Skeletal muscle tissue (tissue), 4 donors: Measurements from ENCODE around the gene CACNG7. TPM values are rescaled to one million over a fixed set of nuclear protein-coding genes. Genes with fewer than 3 reads are reported as not detected.

Source experiments
- H3K27ac ChIP-seq: one replicate; pipeline ENCODE4 v1.7.0; 2013; ENCODE audit warnings: mild to moderate bottlenecking, low read depth, low read length, inconsistent platforms
- H3K27me3 ChIP-seq, 3 donors: one replicate each; pipeline ENCODE4 v1.7.0; 2013; ENCODE audit warnings: low read length in 3 of 3; ENCODE audit not compliant: control insufficient read depth in 3 of 3, insufficient read depth in 3 of 3
- H3K36me3 ChIP-seq, 3 donors: one replicate each; pipeline ENCODE4 v1.7.0; 2013; ENCODE audit warnings: low read length in 3 of 3; ENCODE audit not compliant: control insufficient read depth in 3 of 3, insufficient read depth in 3 of 3
- H3K4me1 ChIP-seq, 3 donors: one replicate each; pipeline ENCODE4 v1.7.0; 2013; ENCODE audit warnings: low read length in 3 of 3, mild to moderate bottlenecking in 3 of 3; ENCODE audit not compliant: control insufficient read depth in 3 of 3, insufficient read depth in 3 of 3
- H3K4me3 ChIP-seq, 3 donors: one replicate each; pipeline ENCODE4 v1.7.0; 2013; ENCODE audit warnings: low read length in 3 of 3
- H3K9ac ChIP-seq, 3 donors: one replicate each; pipeline ENCODE4 v1.7.0; 2013; ENCODE audit warnings: low read length in 3 of 3, mild to moderate bottlenecking in 3 of 3, moderate library complexity in 2 of 3, low read depth in 1 of 3
- H3K9me3 ChIP-seq, 3 donors: one replicate each; pipeline ENCODE4 v1.7.0; 2013; ENCODE audit warnings: low read length in 3 of 3; ENCODE audit not compliant: control insufficient read depth in 3 of 3
- total RNA-seq: library from RNA; depleted of rRNA; stranded (reverse); fragments of >200 nt; gene quantifications from one replicate; pipeline ENCODE4 v1.2.3, GENCODE V29; 2014
- donor health status: Osteomylitis.

CACNG7 gene
- total RNA-seq, 1 donor from 2014 or later: not detected

- H3K27me3 ChIP-seq: peaks cover 61 to 72% (median 66%) of the 10 kb centered on the region in 3 donors
- no peak overlapping the region for H3K27ac ChIP-seq
- no peaks in the 10 kb centered on the region for H3K36me3 ChIP-seq
- H3K9me3 ChIP-seq: no peaks in the 10 kb centered on the region
- no peak overlapping the region for H3K9ac ChIP-seq
- no peak overlapping the region for H3K4me3 ChIP-seq
- H3K4me1 ChIP-seq: peaks cover 0 to 8% (median 3%) of the 10 kb centered on the region in 3 donors
Measured at GRCh38 chr19:53960886-53961285, 51.8 kb downstream of the CACNG7 start.

- no peaks in the 10 kb centered on the region for H3K9me3 ChIP-seq
- peaks cover 0 to 8% (median 3%) of the 10 kb centered on the region in 3 donors for H3K4me1 ChIP-seq
- no peak overlapping the region for H3K27ac ChIP-seq
- no peak overlapping the region for H3K4me3 ChIP-seq
- H3K9ac ChIP-seq: no peak overlapping the region
- peaks cover 61 to 68% (median 65%) of the 10 kb centered on the region in 3 donors for H3K27me3 ChIP-seq
- no peaks in the 10 kb centered on the region for H3K36me3 ChIP-seq
Measured at GRCh38 chr19:53961523-53962356, 52.7 kb downstream of the CACNG7 start.

GRCh38 chr19:53962887-53963431 is 53.9 kb downstream of the CACNG7 start, which contains the start of gene CACNG8:
CACNG8 (plus strand) TSS chr19:53962937.
- H3K4me1 ChIP-seq: peaks cover 0 to 8% (median 3%) of the 10 kb centered on the region in 3 donors
- no peaks in the 10 kb centered on the region for H3K9me3 ChIP-seq
- no peak within 1 kb of the TSS for H3K27ac ChIP-seq
- no peaks in the 10 kb centered on the region for H3K36me3 ChIP-seq
- peaks cover 51 to 58% (median 56%) of the 10 kb centered on the region in 3 donors for H3K27me3 ChIP-seq
- no peak within 1 kb of the TSS for H3K9ac ChIP-seq
- no peak within 1 kb of the TSS for H3K4me3 ChIP-seq

GRCh38 chr19:53965091-53965490 is 56.0 kb downstream of the CACNG7 start:
- H3K27me3 ChIP-seq: peaks cover 37 to 43% (median 39%) of the 10 kb centered on the region in 3 donors
- no peak overlapping the region for H3K9ac ChIP-seq
- no peaks in the 10 kb centered on the region for H3K36me3 ChIP-seq
- peaks cover 0 to 8% (median 3%) of the 10 kb centered on the region in 3 donors for H3K4me1 ChIP-seq
- H3K27ac ChIP-seq: no peak overlapping the region
- peak overlapping the region; percentile 2 to 46 (median 27) for H3K4me3 ChIP-seq
- no peaks in the 10 kb centered on the region for H3K9me3 ChIP-seq

- no peaks in the 10 kb centered on the region for H3K9me3 ChIP-seq
- no peak overlapping the region for H3K27ac ChIP-seq
- H3K36me3 ChIP-seq: no peaks in the 10 kb centered on the region
- peaks cover 21 to 31% (median 23%) of the 10 kb centered on the region in 3 donors for H3K27me3 ChIP-seq
- peaks cover 0 to 8% (median 3%) of the 10 kb centered on the region in 3 donors for H3K4me1 ChIP-seq
- no peak overlapping the region for H3K4me3 ChIP-seq
- H3K9ac ChIP-seq: no peak overlapping the region
Measured at GRCh38 chr19:53966931-53967330, 57.9 kb downstream of the CACNG7 start.

- no peaks in the 10 kb centered on the region for H3K36me3 ChIP-seq
- peaks cover 10 to 18% (median 14%) of the 10 kb centered on the region in 3 donors for H3K27me3 ChIP-seq
- no peak overlapping the region for H3K27ac ChIP-seq
- H3K4me3 ChIP-seq: no peak overlapping the region
- H3K9ac ChIP-seq: no peak overlapping the region
- no peaks in the 10 kb centered on the region for H3K9me3 ChIP-seq
- peaks cover 0 to 8% (median 3%) of the 10 kb centered on the region in 3 donors for H3K4me1 ChIP-seq
Measured at GRCh38 chr19:53969366-53969765, 60.3 kb downstream of the CACNG7 start.

- no peak overlapping the region for H3K27ac ChIP-seq
- H3K9ac ChIP-seq: no peak overlapping the region
- H3K36me3 ChIP-seq: no peaks in the 10 kb centered on the region
- no peaks in the 10 kb centered on the region for H3K9me3 ChIP-seq
- H3K4me3 ChIP-seq: no peak overlapping the region
- peaks cover 0 to 10% (median 7%) of the 10 kb centered on the region in 3 donors for H3K27me3 ChIP-seq
- H3K4me1 ChIP-seq: no peaks in the 10 kb centered on the region
Measured at GRCh38 chr19:53971673-53972072, 62.6 kb downstream of the CACNG7 start.

GRCh38 chr19:53977429-53977990 is 68.4 kb downstream of the CACNG7 start:
- H3K27ac ChIP-seq: no peak overlapping the region
- H3K4me3 ChIP-seq: peak overlapping the region; percentile 54 to 69 (median 65)
- peaks cover 14 to 24% (median 23%) of the 10 kb centered on the region in 3 donors for H3K4me1 ChIP-seq
- H3K9ac ChIP-seq: peak overlapping the region in 1 of 3 donors; percentile 25
- no peaks in the 10 kb centered on the region for H3K9me3 ChIP-seq
- H3K27me3 ChIP-seq: peaks cover 12 to 23% (median 16%) of the 10 kb centered on the region in 3 donors
- H3K36me3 ChIP-seq: no peaks in the 10 kb centered on the region

GRCh38 chr19:53977991-53978731 is 69.1 kb downstream of the CACNG7 start:
- no peak overlapping the region for H3K9ac ChIP-seq
- H3K27me3 ChIP-seq: peaks cover 13 to 16% (median 16%) of the 10 kb centered on the region in 3 donors
- peaks cover 14 to 24% (median 23%) of the 10 kb centered on the region in 3 donors for H3K4me1 ChIP-seq
- no peaks in the 10 kb centered on the region for H3K36me3 ChIP-seq
- no peaks in the 10 kb centered on the region for H3K9me3 ChIP-seq
- H3K27ac ChIP-seq: no peak overlapping the region
- peak overlapping the region; percentile 54 to 69 (median 65) for H3K4me3 ChIP-seq
